Measurements from ENCODE around the gene HOTAIR. TPM values are rescaled to one million over a fixed set of nuclear protein-coding genes. Genes with fewer than 3 reads are reported as not detected.
A peak's percentile ranks its signal among the peaks of the same experiment; 100 is the strongest.

HOTAIR gene
- total RNA-seq, 1 donor from 2014 or later: not detected

GRCh38 chr12:53993162-53994008 lies 18.6 kb upstream of the HOTAIR start:
- intact Hi-C loops (cut with micrococcal nuclease): loop anchor here (2.0 kb wide), 1 partner anchor 19 kb away; the partner anchor contains the start of gene HOTAIR
- H3K27ac Mint-ChIP-seq: peak overlapping the region; percentile 20
- TF ChIP-seq CTCF (IDR thresholded peaks at IDR 0.05): no peak
- peaks cover 83% of the 10 kb centered on the region for H3K27me3 Mint-ChIP-seq
- peaks cover 39% of the 10 kb centered on the region for H3K4me1 Mint-ChIP-seq
- DNase-seq (no peak), ATAC-seq (ENCODE audit: low read depth) (no peak)
- H3K9me3 Mint-ChIP-seq: peaks cover 2% of the 10 kb centered on the region
- H3K4me3 Mint-ChIP-seq: peak overlapping the region; percentile 35
- peaks cover 1% of the 10 kb centered on the region for H3K36me3 Mint-ChIP-seq (ENCODE audit: low read depth)
- CTCF ChIA-PET: interaction anchor here (0.7 to 1.2 kb wide), 2 partner anchors 39 to 208 kb away, joined by 3 read pairs; no protein-coding TSS in a partner anchor
- POLR2A ChIA-PET: no interaction called here

GRCh38 chr12:53992377-53992889 lies 17.7 kb upstream of the HOTAIR start:
- Mint-ChIP-seq H3K36me3 (ENCODE audit: low read depth) (peaks cover 1% of the 10 kb centered on the region), H3K27ac (no peak overlapping the region), H3K4me1 (peaks cover 37% of the 10 kb centered on the region), H3K9me3 (peaks cover 2% of the 10 kb centered on the region), H3K4me3 (no peak overlapping the region), H3K27me3 (peaks cover 83% of the 10 kb centered on the region)
- intact Hi-C loops (cut with micrococcal nuclease): no loop called here
- ChIA-PET CTCF (interaction anchor here (1.2 kb wide), 1 partner anchor 40 kb away, joined by 3 read pairs; no protein-coding TSS in a partner anchor), POLR2A (no interaction called here)
- ATAC-seq (ENCODE audit: low read depth): no peak
- TF ChIP-seq CTCF (IDR thresholded peaks at IDR 0.05): no peak
- DNase-seq: no peak

- intact Hi-C loops (cut with micrococcal nuclease): no loop called here
- TF ChIP-seq CTCF (IDR thresholded peaks at IDR 0.05): no peak
- ATAC-seq (ENCODE audit: low read depth) (no peak), DNase-seq (no peak)
- peaks cover 1% of the 10 kb centered on the region for H3K36me3 Mint-ChIP-seq (ENCODE audit: low read depth)
- H3K9me3 Mint-ChIP-seq: peaks cover 2% of the 10 kb centered on the region
- H3K4me1 Mint-ChIP-seq: peaks cover 36% of the 10 kb centered on the region
- no peak overlapping the region for H3K27ac Mint-ChIP-seq
- no peak overlapping the region for H3K4me3 Mint-ChIP-seq
- peaks cover 86% of the 10 kb centered on the region for H3K27me3 Mint-ChIP-seq
- POLR2A ChIA-PET: interaction anchor here (0.5 to 0.6 kb wide), 2 partner anchors 33 to 43 kb away, joined by 3 read pairs; no protein-coding TSS in a partner anchor
- CTCF ChIA-PET: interaction anchor here (1.0 kb wide), 1 partner anchor 15 kb away, joined by 3 read pairs; no protein-coding TSS in a partner anchor
Observed at GRCh38 chr12:53991077-53991460, 16.3 kb upstream of the HOTAIR start.

GRCh38 chr12:53990311-53991076 lies 15.7 kb upstream of the HOTAIR start:
- no peak for ATAC-seq (ENCODE audit: low read depth)
- CTCF ChIA-PET: interaction anchor here (1.0 kb wide), 1 partner anchor 15 kb away, joined by 3 read pairs; no protein-coding TSS in a partner anchor
- Mint-ChIP-seq H3K9me3 (peaks cover 2% of the 10 kb centered on the region), H3K27me3 (peaks cover 85% of the 10 kb centered on the region), H3K36me3 (ENCODE audit: low read depth) (no peaks in the 10 kb centered on the region), H3K4me1 (peaks cover 33% of the 10 kb centered on the region), H3K4me3 (no peak overlapping the region), H3K27ac (no peak overlapping the region)
- no peak for TF ChIP-seq CTCF (IDR thresholded peaks at IDR 0.05)
- intact Hi-C loops (cut with micrococcal nuclease): no loop called here
- POLR2A ChIA-PET: interaction anchor here (0.5 to 0.6 kb wide), 2 partner anchors 33 to 42 kb away, joined by 3 read pairs; no protein-coding TSS in a partner anchor
- no peak for DNase-seq

All from activated B cell treated with CpG ODN at 0.5 μM for 24 hours (primary cell).